ENCODE results near the gene STK32B. TPM values are rescaled to one million over a fixed set of nuclear protein-coding genes. Genes with fewer than 3 reads are reported as not detected.

Gene STK32B
- total RNA-seq, 2 experiments from 2014 or later, result not detected

- ChIA-PET POLR2A (no interaction called here), CTCF (no interaction called here)
- no peaks in the 10 kb centered on the region for H3K9me3 Mint-ChIP-seq
- no peak for TF ChIP-seq CTCF (IDR thresholded peaks at IDR 0.05)
- ATAC-seq (no peak), DNase-seq (no peak)
- H3K4me1 Mint-ChIP-seq (ENCODE audit: low read depth), result no peaks in the 10 kb centered on the region
- no peak overlapping the region for H3K4me3 Mint-ChIP-seq
- no peaks in the 10 kb centered on the region for H3K27me3 Mint-ChIP-seq
- intact Hi-C loops (cut with micrococcal nuclease), result no loop called here
- no peak overlapping the region for H3K27ac Mint-ChIP-seq
- no peaks in the 10 kb centered on the region for H3K36me3 Mint-ChIP-seq (ENCODE audit: low read depth)
Observed at GRCh38 chr4:5422195-5422594, 370.9 kb downstream of the STK32B start.

DNA sequence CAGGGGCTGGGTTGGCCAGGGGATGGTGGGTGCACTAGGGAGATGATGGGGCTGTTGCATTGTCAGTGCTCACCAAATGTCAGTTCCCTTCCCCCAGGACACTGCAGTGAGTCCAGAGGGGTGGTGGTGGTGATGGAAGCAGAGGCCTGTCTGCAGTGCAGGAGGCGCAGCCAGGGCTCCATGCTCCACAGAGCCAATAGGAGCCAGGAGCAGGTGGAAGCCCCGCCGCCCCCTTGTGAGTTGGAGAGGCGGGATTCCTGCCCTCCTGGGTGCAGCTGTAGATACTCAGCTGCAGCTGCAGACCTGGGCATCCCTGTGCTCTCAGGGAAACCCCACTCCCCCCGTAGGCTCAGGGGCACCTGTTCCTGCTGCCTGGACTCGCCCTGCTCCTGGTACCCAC lies 372.4 kb downstream of the STK32B start:
- H3K27ac Mint-ChIP-seq, result no peak overlapping the region
- no peak overlapping the region for H3K4me3 Mint-ChIP-seq
- H3K27me3 Mint-ChIP-seq, result no peaks in the 10 kb centered on the region
- H3K4me1 Mint-ChIP-seq (ENCODE audit: low read depth), result no peaks in the 10 kb centered on the region
- H3K9me3 Mint-ChIP-seq, result no peaks in the 10 kb centered on the region
- DNase-seq (no peak), ATAC-seq (no peak)
- CTCF ChIA-PET, result no interaction called here
- TF ChIP-seq CTCF (IDR thresholded peaks at IDR 0.05), result no peak
- POLR2A ChIA-PET, result no interaction called here
- intact Hi-C loops (cut with micrococcal nuclease), result no loop called here
- no peaks in the 10 kb centered on the region for H3K36me3 Mint-ChIP-seq (ENCODE audit: low read depth)

- ATAC-seq, result no peak
- DNase-seq, result no peak
- Mint-ChIP-seq H3K4me3 (no peak overlapping the region), H3K36me3 (ENCODE audit: low read depth) (no peaks in the 10 kb centered on the region), H3K4me1 (ENCODE audit: low read depth) (no peaks in the 10 kb centered on the region), H3K27ac (no peak overlapping the region), H3K9me3 (peaks cover under 1% of the 10 kb centered on the region), H3K27me3 (no peaks in the 10 kb centered on the region)
- ChIA-PET CTCF (interaction anchor here (0.7 kb wide), 1 partner anchor 24 kb away, joined by 3 read pairs; no protein-coding TSS in a partner anchor), POLR2A (no interaction called here)
- intact Hi-C loops (cut with micrococcal nuclease), result no loop called here
- no peak for TF ChIP-seq CTCF (IDR thresholded peaks at IDR 0.05)
Observed at GRCh38 chr4:5424211-5424610, 372.9 kb downstream of the STK32B start.

DNA sequence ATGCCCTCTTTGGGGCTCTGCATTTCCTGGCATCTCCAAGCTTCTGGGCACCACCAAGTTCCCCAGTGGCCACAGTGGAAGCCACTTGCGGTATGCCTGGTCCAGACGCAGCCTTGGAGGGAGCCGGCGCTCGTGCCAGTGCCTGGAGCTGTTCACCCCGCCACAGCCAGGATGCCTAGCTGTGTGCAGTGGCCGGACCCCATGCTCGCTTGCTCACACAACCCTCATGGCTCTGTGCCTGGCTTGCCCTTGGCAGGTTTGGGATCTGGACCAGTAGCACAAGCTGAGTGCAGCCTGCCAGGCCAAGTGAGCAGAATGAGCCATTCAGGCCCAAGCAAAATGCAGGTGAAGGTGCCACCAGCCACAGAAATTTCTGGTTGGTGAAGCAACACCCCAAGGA lies 373.6 kb downstream of the STK32B start:
- H3K9me3 Mint-ChIP-seq, result peaks cover 2% of the 10 kb centered on the region
- no peak overlapping the region for H3K27ac Mint-ChIP-seq
- no peaks in the 10 kb centered on the region for H3K4me1 Mint-ChIP-seq (ENCODE audit: low read depth)
- TF ChIP-seq CTCF (IDR thresholded peaks at IDR 0.05), result no peak
- CTCF ChIA-PET, result interaction anchor here (0.7 kb wide), 1 partner anchor 25 kb away, joined by 3 read pairs; no protein-coding TSS in a partner anchor
- POLR2A ChIA-PET, result no interaction called here
- no peaks in the 10 kb centered on the region for H3K27me3 Mint-ChIP-seq
- DNase-seq (no peak), ATAC-seq (no peak)
- intact Hi-C loops (cut with micrococcal nuclease), result no loop called here
- no peak overlapping the region for H3K4me3 Mint-ChIP-seq
- H3K36me3 Mint-ChIP-seq (ENCODE audit: low read depth), result no peaks in the 10 kb centered on the region

GRCh38 chr4:5429747-5430146 lies 378.5 kb downstream of the STK32B start:
- ChIA-PET CTCF (no interaction called here), POLR2A (interaction anchor here (0.6 kb wide), 1 partner anchor 26 kb away, joined by 3 read pairs; no protein-coding TSS in a partner anchor)
- no peak overlapping the region for H3K4me3 Mint-ChIP-seq
- H3K27ac Mint-ChIP-seq, result no peak overlapping the region
- peaks cover 2% of the 10 kb centered on the region for H3K9me3 Mint-ChIP-seq
- no peaks in the 10 kb centered on the region for H3K27me3 Mint-ChIP-seq
- no peak for DNase-seq
- H3K36me3 Mint-ChIP-seq (ENCODE audit: low read depth), result no peaks in the 10 kb centered on the region
- intact Hi-C loops (cut with micrococcal nuclease), result no loop called here
- no peaks in the 10 kb centered on the region for H3K4me1 Mint-ChIP-seq (ENCODE audit: low read depth)
- TF ChIP-seq CTCF (IDR thresholded peaks at IDR 0.05), result no peak
- ATAC-seq, result no peak

Data from activated CD8-positive, alpha-beta T cell treated with anti-CD3 and anti-CD28 coated beads for 36 hours (primary cell).